Erythroblast (primary cell): ENCODE measurements around the gene SLC6A16.

Source experiments
- GATA1 ChIP-seq: IDR thresholded peaks from 2 replicates; pipeline ENCODE4 v1.6.1; 2011; ENCODE audit warnings: low read depth, mild to moderate bottlenecking, control low read depth, low read length, moderate library complexity
- POLR2A ChIP-seq: IDR thresholded peaks from 2 replicates; pipeline ENCODE4 v1.6.1; 2011; ENCODE audit warnings: mild to moderate bottlenecking, low read length

GRCh38 chr19:49294401-49294800, 30.6 kb downstream of the SLC6A16 start:
- TF ChIP-seq POLR2A, result no peak
- TF ChIP-seq GATA1, result no peak
